ENCODE data around the gene DNLZ. TPM values are rescaled to one million over a fixed set of nuclear protein-coding genes. Genes with fewer than 3 reads are reported as not detected.
A peak's percentile ranks its signal among the peaks of the same experiment; 100 is the strongest.

DNLZ gene
- total RNA-seq, 1 donor from 2014 or later = 27.1 TPM

GRCh38 chr9:136340356-136341041 lies 23.0 kb downstream of the DNLZ start:
- ChIA-PET POLR2A (no interaction called here), CTCF (no interaction called here)
- Mint-ChIP-seq H3K4me3 (no peak overlapping the region), H3K4me1 (peaks cover 5% of the 10 kb centered on the region), H3K9me3 (no peaks in the 10 kb centered on the region), H3K27me3 (no peaks in the 10 kb centered on the region), H3K27ac (no peak overlapping the region), H3K36me3 (ENCODE audit: low read depth) (no peaks in the 10 kb centered on the region)
- intact Hi-C loops (cut with micrococcal nuclease) = no loop called here
- no peak for ATAC-seq (ENCODE audit: low read depth)
- DNase-seq = no peak
- no peak for TF ChIP-seq CTCF (IDR thresholded peaks at IDR 0.05)

DNA sequence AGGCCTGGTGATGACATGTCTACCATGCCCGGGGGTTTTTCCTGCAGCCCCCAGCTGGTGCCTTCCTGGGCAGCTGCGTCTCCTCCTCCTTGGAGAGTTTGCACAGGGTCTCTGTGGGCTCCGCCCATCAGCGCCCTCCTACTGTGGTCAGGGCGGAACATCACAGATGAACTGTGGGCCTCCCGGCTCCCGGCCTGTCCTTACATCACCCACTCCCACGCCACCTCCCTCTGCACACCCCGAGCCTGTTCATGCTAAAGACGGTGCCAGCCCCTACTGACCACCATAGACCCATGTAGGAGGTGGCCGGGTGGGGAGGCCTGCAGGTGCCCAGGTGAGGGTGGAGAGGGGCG lies 23.6 kb downstream of the DNLZ start:
- CTCF ChIA-PET = interaction anchor here (0.6 kb wide), 1 partner anchor 99 kb away, joined by 3 read pairs; no protein-coding TSS in a partner anchor
- no peak overlapping the region for H3K4me3 Mint-ChIP-seq
- intact Hi-C loops (cut with micrococcal nuclease) = loop anchor here (1.0 kb wide), 3 partner anchors 60 to 304 kb away; partner anchors contain the start of gene SNAPC4
- no peaks in the 10 kb centered on the region for H3K9me3 Mint-ChIP-seq
- DNase-seq (no peak), ATAC-seq (ENCODE audit: low read depth) (no peak)
- no peak for TF ChIP-seq CTCF (IDR thresholded peaks at IDR 0.05)
- peaks cover 5% of the 10 kb centered on the region for H3K4me1 Mint-ChIP-seq
- no peaks in the 10 kb centered on the region for H3K27me3 Mint-ChIP-seq
- no peak overlapping the region for H3K27ac Mint-ChIP-seq
- H3K36me3 Mint-ChIP-seq (ENCODE audit: low read depth) = no peaks in the 10 kb centered on the region
- POLR2A ChIA-PET = no interaction called here

DNA sequence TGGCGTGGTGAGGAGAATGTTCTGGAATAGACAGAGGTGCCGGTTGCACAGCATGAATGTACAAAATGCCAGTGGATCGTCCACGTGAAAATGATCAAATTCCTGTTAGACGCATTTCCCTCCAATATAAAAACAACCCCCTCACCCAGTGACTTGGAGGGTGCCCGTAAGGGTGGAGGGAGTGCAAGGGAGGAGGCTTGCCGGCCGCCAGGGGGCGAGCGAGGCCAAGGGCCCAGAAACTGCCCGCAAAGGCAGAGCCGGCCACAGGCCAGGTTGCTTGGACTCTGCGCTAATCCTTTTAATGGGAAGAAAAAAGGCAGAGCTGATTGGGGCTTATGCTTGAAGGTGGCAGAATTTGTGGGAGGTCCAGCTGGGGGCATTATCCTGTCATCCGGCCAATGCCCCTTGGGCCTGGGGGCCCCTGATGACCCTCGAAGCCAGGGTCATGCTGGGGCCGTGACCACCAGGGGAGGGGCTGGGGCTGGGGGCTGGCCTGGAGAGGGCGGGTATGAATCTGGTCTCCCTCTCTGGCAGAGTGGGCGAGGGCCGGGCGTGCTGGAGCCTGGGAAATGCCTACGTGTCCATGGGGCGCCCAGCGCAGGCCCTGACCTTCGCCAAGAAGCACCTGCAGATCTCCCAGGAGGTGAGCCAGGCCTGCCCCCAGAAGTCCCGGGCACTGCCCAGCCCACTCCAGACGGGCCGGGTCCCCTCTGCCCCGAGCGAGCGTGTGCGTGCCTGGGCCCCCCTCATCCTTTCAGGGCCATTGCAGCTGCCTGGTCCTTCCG lies 24.2 kb downstream of the DNLZ start:
- ChIA-PET CTCF (interaction anchor here (0.6 kb wide), 1 partner anchor 99 kb away, joined by 3 read pairs; no protein-coding TSS in a partner anchor), POLR2A (no interaction called here)
- H3K4me1 Mint-ChIP-seq = peaks cover 5% of the 10 kb centered on the region
- no peaks in the 10 kb centered on the region for H3K36me3 Mint-ChIP-seq (ENCODE audit: low read depth)
- TF ChIP-seq CTCF (IDR thresholded peaks at IDR 0.05) = no peak
- H3K4me3 Mint-ChIP-seq = no peak overlapping the region
- ATAC-seq (ENCODE audit: low read depth) (peak; percentile 61), DNase-seq (peak; percentile 54)
- intact Hi-C loops (cut with micrococcal nuclease) = loop anchor here (1.0 kb wide), 3 partner anchors 61 to 305 kb away; partner anchors contain the start of gene SNAPC4
- no peak overlapping the region for H3K27ac Mint-ChIP-seq
- H3K27me3 Mint-ChIP-seq = no peaks in the 10 kb centered on the region
- no peaks in the 10 kb centered on the region for H3K9me3 Mint-ChIP-seq

DNA sequence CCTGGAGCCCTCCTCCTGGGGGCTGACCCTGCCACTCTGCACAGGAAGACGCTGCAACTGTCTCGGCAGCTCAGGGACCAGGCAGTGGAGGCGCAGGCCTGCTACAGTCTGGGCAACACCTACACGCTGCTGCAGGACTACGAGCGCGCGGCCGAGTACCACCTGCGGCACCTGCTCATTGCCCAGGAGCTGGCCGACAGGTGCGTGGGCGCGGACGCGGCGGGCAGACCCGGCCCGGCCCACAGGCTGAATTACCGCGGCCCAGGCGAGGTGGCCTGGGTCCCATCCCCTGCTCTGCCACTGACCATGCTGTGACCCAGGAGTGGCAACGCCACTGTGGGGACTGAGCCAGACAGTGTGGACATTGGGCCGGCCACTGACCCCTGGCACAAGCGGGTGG lies 25.0 kb downstream of the DNLZ start:
- H3K27ac Mint-ChIP-seq = no peak overlapping the region
- POLR2A ChIA-PET = no interaction called here

More for the DNA sequence above, 25.0 kb downstream of the DNLZ start:
- Mint-ChIP-seq H3K27me3 (no peaks in the 10 kb centered on the region), H3K9me3 (no peaks in the 10 kb centered on the region), H3K4me3 (no peak overlapping the region), H3K36me3 (ENCODE audit: low read depth) (no peaks in the 10 kb centered on the region), H3K4me1 (peaks cover 5% of the 10 kb centered on the region)
- DNase-seq (no peak), ATAC-seq (ENCODE audit: low read depth) (no peak)
- CTCF ChIA-PET = no interaction called here
- intact Hi-C loops (cut with micrococcal nuclease) = no loop called here
- TF ChIP-seq CTCF (IDR thresholded peaks at IDR 0.05) = no peak

Measured in activated B cell treated with CpG ODN at 0.5 μM for 24 hours (primary cell).